NCI-H187 (cell line): ENCODE measurements around the gene ZMPSTE24.

Experiments used
- DNase-seq, 2 experiments: peaks; one replicate each; lab custom pipeline; 2025; lab: John Stamatoyannopoulos, UW

ZMPSTE24 gene

DNA sequence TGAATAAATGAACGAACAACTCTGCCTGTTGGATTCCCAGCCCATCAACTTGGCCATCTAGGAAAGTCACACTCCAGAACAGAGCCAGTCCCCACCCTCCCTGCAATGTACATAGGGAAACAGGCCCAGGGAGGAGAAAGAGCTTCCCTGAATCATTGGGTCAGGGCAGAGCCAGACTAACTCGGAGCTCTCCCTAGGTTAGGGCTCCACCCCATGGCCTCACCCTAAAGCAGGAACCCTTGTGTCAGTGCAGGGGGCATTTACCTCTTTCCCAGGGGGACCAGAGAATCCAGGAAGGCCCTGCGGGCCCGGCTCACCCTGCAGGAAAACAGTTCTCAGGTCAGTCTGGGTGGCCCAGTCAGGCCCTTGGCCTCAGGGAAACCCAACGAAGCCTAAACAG lies 47.4 kb downstream of the ZMPSTE24 start:
- DNase-seq: no peak

GRCh38 chr1:40305871-40306270 lies 47.8 kb downstream of the ZMPSTE24 start:
- DNase-seq: no peak

GRCh38 chr1:40306296-40306695 lies 48.3 kb downstream of the ZMPSTE24 start:
- no peak for DNase-seq

DNA sequence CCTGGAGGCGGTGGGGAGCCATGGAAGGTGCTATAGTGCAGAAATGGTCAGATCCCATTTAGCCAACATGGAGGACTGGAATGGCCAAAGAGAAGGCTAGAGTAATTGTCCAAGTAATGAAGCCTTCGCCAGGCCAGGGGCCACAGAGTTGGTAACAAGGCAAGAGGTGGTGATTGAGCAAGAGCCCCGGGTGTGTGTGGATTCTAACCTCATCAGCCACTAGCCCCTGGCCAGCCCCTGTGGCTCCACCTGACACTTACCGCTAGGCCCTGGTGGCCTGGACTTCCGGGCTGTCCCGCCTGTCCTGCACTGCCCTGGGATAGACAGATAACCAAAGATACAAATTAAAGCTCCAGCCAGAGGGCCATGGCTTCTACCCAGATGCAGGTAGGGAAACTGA lies 49.1 kb downstream of the ZMPSTE24 start:
- no peak for DNase-seq

DNA sequence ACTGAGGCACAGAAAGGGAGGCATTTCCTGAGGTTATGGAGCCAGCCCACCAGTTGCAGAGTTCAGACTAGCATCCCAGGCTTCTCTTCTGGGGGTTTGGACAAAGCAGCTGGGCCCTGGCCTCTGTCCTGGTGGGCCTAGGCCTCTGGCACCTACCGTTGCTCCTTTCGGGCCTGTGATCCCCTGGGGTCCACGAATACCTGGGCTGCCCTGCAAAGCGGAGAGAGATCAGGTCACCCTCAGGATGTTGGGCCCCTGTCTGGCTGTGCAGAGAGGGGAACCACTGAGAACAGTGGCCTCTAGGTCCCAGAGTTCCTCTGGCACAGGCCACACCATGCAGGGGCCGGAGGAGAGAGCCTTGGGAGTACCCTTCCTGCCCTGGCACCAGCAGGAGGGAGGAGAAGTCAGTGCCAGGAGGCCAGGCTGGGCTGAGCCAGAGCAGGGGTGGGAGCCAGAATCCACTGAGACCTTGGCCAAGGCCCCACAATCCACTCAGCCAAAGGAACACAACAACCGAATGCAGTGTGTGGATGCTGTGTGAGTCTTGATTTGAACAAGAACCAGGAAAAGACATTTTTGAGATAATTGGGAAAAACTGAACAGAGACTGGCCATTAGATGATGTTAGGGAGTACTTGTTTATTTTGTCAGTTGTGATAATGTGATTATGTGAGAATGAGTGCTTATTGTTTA lies 50.1 kb downstream of the ZMPSTE24 start:
- DNase-seq: no peak

DNA sequence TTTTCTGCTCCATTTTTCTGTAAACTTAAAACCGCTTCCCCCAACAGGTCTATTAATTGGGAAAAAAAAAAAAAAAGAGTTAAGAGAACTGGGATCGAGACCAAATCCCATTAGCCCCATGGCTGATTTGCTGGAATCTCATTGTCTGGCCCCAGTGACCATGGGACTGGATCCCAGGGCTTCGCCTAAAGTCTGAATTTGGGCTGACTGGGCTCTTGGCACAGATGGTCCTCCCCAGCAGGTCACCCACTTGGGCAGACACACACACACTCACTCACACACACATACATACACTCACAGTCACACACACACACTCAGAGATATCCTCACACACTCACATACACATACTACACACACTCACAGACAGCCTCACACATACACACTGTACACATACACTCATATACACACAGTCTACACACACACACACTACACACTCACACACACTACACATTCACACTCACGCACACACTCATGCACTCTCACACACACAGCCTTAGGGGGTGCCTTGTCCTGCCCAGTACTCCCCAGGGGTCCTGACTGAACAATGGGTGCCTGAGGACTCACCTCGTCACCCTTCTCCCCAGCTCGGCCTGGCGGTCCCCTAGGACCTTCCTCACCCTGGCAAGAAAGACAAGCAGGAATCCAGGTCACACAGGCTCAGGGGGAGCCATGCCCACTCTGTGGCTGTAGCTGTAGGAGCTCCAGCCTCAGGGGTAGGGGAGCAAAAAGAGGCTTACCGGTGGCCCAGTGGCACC lies 51.5 kb downstream of the ZMPSTE24 start:
- DNase-seq: no peak

- DNase-seq: no peak
These were observed 52.1 kb downstream of the ZMPSTE24 start for GRCh38 chr1:40310129-40310461.

GRCh38 chr1:40310983-40311642 lies 53.1 kb downstream of the ZMPSTE24 start:
- no peak for DNase-seq

- no peak for DNase-seq
These were observed 53.7 kb downstream of the ZMPSTE24 start for GRCh38 chr1:40311692-40312091.

DNA sequence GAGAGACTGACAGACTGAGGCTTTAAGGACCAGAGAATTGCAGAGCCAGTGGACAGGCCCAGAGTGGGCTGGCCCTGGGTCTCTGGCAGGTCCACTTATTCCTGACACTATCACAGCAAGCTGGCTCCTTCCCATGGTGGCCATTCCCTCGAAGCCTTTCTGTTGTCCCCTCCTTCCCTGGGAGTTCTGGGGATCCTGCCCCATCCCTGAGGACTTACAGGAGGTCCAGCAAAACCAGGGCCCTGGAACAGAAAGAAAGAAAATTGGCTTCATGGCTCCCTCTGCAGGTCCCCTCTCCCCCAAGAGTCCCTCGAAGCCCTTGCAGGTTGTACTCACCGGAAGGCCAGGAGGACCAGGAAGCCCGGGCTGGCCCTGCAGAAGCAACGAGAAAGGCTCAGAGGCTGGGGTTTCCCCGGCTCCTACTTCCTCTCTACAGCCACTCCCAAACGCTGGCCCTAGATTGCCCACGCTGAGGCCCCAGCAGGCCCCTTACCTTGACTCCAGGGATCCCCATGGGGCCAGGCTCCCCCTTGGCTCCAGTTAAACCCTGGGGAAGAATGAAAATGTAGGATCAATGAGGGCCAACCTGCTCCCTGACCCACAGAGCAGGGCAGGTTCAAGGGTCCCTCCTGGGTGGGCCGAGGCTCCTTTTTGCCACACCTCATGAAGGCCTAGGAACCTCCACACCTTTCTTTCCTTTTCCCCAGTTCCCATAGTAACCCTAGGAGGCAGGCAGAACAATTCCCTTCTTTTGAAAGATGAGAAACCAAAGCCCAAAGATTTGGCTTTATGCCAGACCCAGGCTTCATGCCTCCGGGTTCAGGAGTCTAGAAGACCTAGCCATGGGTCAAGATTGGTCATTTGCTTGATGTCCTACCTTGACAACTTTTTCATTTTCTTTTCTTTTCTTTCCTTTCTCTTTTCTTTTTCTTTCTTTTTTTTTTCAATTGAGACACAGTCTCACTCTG lies 54.5 kb downstream of the ZMPSTE24 start:
- no peak for DNase-seq

- no peak for DNase-seq
These were observed 55.4 kb downstream of the ZMPSTE24 start for GRCh38 chr1:40313329-40313957.

- DNase-seq: no peak
These were observed 56.1 kb downstream of the ZMPSTE24 start for GRCh38 chr1:40313958-40314720.

- no peak for DNase-seq
These were observed 56.7 kb downstream of the ZMPSTE24 start for GRCh38 chr1:40314721-40315238.

- DNase-seq: no peak
These were observed 57.3 kb downstream of the ZMPSTE24 start for GRCh38 chr1:40315239-40315794.

GRCh38 chr1:40315795-40316594 lies 58.0 kb downstream of the ZMPSTE24 start:
- DNase-seq: no peak

GRCh38 chr1:40316595-40317393 lies 58.8 kb downstream of the ZMPSTE24 start, which contains the start of gene COL9A2:
COL9A2 (minus strand) TSS chr1:40317286; CDS start chr1:40317197, 89 bp downstream.
- DNase-seq: no peak

DNA sequence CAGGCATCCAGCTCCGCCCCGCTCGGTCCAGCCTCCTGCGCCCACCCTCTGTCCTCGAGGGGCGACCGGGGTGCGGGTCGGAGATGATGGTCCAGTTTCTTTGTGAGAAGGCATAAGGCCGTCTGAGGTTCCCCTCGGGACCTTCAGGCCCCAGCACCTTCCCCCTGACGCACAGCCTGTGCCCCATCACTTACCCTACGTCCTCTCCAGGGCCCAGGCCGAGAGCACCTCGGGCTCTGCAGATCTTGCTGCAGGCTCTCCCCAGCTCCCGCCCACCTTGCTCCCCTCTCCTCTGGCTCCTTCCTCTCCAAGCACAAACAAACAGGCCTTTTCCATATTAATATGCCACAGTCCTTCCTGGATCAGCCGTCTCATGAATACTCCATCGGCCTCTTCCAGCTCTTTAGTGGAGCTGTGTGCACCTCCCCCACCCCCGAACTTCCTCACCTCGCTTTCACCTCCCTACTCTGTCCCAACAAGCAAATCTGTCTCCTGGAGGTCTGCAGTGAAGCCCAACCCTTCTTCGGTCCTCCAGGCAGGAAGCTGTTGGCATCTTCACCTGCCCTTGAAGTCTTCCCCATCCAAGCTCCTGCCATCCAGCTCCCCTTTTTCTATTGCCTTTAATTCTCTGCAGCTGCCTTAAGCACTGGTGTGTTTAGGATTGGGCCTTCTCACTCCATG lies 59.5 kb downstream of the ZMPSTE24 start:
- no peak for DNase-seq

DNA sequence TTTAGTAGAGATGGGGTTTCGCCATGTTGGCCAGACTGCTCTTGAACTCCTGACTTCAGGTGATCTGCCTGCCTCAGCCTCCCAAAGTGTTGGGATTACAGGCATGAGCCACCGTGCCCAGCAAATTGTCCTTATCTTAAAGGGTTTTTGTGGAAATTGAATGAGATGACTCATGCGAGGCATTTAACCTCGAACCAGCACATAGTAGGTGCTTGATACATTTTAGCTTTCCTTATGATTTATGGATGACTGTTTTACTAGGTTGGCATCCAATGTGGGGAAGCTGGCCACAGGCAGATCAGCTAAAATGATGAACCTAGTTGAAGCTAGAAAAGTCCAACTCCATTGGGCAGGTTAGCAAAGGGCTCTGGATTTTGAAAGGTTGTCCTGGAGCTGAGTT lies 60.4 kb downstream of the ZMPSTE24 start:
- DNase-seq: no peak
